ENCODE results near the gene DNAH7.

DNAH7 gene

GRCh38 chr2:196077821-196078220 is 9.2 kb upstream of the DNAH7 start:
- no peak for DNase-seq (ENCODE audit: low read depth)

DNA sequence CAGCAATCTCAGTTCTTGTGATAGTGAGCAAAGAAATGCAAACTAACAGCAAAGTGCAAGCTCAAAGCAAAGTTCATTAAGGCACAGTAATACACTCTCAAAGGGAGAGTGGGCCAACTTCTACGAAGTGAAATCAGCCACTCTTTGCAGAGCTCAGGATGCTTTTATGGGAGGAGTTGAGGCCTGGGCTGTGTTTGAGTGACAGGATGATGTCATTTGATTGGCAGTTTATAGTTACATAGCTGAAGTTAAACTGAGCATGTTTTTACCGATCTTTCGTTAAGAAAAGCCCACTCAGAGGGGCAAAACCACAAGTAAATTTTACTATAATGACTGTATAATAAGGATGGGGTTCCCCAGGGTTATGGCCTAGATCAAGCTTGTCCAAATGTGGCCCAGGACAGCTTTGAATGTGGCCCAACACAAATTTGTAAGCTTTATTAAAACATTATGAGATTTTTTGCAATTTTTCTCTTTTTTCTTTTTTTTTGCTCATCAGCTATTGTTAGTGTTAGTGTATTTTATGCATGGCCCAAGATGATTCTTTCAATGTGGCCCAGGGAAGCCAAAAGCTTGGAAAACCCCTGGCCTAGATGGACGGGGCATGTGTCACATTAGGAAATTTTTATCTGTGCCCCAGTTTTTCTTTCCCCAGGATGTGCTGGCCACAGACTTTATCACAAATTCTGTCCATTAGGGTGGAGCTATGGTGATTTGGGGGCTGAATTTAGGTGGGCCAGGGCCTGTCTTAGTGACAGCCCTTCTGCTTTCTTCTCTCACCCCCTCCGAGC is 8.3 kb upstream of the DNAH7 start:
- DNase-seq (ENCODE audit: low read depth) = no peak

- no peak for DNase-seq (ENCODE audit: low read depth)
These were observed 6.6 kb upstream of the DNAH7 start for GRCh38 chr2:196075196-196075595.

GRCh38 chr2:196074631-196075030 is 6.0 kb upstream of the DNAH7 start:
- DNase-seq (ENCODE audit: low read depth) = no peak

GRCh38 chr2:196073521-196073920 is 4.9 kb upstream of the DNAH7 start:
- DNase-seq (ENCODE audit: low read depth) = no peak

DNA sequence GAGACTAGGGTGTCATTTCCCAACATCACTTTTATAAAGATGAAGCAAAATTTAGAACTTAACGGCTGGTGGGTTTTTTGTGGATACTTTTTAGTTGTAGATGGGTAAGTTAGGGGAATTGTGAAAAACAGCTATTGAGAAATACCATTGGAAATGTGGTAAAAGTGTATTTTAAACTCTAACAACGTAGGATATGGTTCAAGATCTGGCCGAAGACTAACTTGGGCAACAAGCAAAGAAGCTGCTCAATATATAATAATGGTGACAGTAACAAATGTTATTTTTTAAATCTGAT is 1.6 kb downstream of the DNAH7 start:
- DNase-seq (ENCODE audit: low read depth) = no peak

- DNase-seq (ENCODE audit: low read depth) = no peak
These were observed 2.1 kb downstream of the DNAH7 start for GRCh38 chr2:196066291-196067087.

GRCh38 chr2:196063773-196064172 is 4.9 kb downstream of the DNAH7 start:
- DNase-seq (ENCODE audit: low read depth) = no peak

GRCh38 chr2:196059491-196059960 is 9.1 kb downstream of the DNAH7 start:
- no peak for DNase-seq (ENCODE audit: low read depth)

DNA sequence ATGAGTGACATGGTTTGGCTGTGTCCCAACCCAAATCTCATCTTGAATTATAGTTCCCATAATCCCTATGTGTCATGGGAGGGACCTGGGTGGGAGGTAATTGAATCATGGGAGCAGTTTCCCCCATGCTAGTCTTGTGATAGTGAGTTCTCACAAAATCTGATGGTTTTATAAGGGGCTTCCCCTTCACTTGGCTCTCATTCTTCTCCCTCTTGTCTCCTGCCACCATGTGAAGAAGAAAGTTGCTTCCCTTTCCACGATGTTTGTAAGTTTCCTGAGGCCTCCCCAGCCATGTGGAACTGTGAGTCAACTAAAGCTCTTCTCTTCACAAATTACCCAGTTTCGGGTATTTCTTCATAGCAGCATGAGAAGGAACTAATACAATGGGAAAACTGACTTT is 14.0 kb downstream of the DNAH7 start:
- DNase-seq (ENCODE audit: low read depth) = no peak

GRCh38 chr2:196046123-196046917 is 22.3 kb downstream of the DNAH7 start:
- DNase-seq (ENCODE audit: low read depth) = no peak

GRCh38 chr2:196041786-196042185 is 26.9 kb downstream of the DNAH7 start:
- DNase-seq (ENCODE audit: low read depth) = no peak

DNA sequence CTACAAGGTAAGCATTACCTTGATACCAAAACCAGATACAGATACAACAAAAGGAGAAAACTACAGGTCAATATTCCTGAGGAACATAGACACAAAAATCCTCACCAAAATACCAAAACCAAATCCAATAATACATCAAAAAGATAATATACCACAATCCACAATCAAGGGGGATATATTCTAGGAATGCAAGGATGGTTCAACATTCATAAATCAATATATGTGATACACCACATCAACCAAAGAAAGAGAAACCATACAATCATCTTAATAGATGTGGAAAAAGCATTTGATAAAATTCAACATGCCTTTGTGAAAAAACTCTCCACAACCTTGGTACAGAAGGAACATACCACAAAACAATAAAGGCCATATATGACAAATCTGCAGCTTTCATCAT is 28.4 kb downstream of the DNAH7 start:
- DNase-seq (ENCODE audit: low read depth) = no peak

- no peak for DNase-seq (ENCODE audit: low read depth)
These were observed 32.2 kb downstream of the DNAH7 start for GRCh38 chr2:196036442-196036841.

GRCh38 chr2:196018037-196018436 is 50.6 kb downstream of the DNAH7 start:
- no peak for DNase-seq (ENCODE audit: low read depth)

DNA sequence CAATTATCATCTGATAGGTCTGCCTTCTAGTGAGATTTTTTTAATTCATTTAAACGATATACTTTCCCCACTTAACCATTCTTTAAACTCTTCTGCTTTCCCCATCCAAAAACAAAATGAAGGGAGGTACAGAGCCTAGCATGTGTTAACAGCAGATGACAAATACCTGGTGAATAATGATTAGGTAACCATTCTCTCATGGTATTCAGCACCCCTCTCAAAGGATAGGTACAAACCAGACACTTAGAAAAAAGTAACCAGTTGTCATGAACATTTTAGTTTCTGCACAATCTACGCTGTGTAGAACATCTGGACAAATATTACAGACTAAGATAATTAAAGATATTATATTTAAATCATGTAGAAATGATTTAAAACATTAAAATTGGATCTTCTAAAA is 56.3 kb downstream of the DNAH7 start:
- no peak for DNase-seq (ENCODE audit: low read depth)

GRCh38 chr2:196000551-196000950 is 68.1 kb downstream of the DNAH7 start:
- no peak for DNase-seq (ENCODE audit: low read depth)

GRCh38 chr2:195998070-195998469 is 70.6 kb downstream of the DNAH7 start:
- no peak for DNase-seq (ENCODE audit: low read depth)

DNA sequence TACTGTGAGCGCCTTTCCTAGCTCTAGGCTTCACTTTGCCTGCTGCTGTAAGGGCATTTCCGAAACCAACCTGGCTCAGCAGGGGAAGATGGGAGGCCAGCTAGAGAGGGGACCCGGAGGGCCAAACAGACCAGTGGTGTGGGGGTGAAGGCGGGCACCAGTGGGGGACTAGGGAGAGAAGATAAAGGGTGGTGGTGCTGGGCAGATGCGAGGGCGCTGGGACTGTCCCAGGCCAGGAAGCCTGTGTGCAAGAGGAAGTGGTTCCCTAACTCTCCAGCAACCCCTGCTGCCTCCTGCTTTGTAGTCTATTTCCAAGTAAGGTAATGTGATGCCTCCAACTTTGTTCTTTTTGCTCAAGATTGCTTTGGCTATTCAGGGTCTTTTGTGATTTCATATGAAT is 73.1 kb downstream of the DNAH7 start:
- no peak for DNase-seq (ENCODE audit: low read depth)

DNA sequence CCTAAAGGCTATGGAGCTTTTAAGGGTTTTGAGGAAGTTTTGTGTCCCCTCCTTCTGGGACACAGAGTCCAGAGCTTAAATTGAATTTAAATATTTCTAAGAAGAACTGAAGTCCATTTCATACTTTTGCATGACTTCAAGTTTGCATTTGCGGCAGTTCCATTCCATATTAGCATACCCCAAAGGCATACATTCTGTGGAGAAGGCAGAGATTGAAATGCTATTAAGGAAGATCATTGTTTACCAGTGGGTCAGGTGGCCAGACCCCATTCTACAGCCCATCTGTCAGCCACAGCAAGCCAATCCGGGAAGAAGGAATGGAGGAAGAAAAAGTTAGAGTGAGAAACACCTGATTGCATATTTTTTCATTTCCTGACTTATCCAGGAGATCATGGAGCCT is 75.0 kb downstream of the DNAH7 start:
- DNase-seq (ENCODE audit: low read depth) = no peak

DNA sequence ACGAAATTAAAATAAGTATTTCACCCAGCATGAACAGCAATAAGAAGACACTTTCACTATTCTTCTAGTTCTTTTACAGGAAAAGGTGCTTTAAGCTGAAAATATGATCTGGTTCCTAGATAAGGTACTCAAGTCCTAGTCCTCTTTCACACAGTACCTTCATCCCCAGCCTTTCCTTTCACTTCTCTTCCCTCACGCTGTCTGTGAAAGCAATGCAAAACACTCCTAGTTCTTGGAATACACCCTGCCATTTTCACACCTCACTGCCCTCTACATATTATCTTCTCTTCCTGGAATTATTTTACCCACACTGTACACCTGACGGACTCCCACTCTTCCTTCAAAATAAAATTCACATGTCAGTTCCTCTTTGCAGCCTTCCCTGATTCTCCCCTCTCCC is 82.9 kb downstream of the DNAH7 start:
- DNase-seq (ENCODE audit: low read depth) = no peak

DNA sequence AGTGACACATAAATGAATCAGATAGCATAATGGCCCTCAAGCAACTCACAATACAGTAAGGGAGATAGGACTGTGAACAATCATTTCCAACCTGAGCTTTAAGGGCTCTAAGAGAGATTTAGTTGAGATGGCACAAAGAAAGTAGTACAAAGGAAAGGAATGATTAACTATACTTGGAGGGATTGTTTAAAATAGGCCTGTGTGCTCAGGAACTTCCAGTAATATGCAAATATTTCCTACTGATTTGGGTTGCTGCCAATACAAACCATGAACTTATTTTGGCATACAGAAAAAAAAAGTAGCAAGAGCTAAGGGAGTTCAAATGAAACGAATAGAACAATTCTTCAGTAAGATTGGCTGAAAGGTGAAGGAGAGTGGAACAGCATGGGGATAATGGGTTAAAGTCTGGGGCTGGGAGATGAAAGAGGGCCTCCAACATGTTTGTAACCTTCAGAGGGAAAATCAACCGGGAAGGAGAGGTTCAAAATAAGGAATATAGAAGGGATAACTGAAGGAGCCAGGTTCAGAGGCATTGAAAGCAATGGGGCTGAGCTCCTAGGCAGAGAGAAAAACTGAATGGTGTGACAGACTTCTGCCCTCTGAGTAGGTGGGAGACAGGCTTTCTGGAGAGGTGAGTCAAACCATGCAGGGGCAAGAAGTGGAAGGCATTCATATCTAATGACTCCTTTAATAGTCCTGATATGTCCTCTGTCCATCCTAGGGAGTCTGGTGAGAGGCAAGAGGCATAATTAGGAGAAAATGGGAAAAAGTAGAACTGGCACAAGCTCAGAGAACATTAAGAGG is 83.5 kb downstream of the DNAH7 start:
- no peak for DNase-seq (ENCODE audit: low read depth)

Data from stimulated activated CD8-positive, alpha-beta memory T cell treated with anti-CD3 and anti-CD28 coated beads, Interleukin-7, amount 100 ng/mL, for 24 hours (primary cell).